MCF 10A (cell line): ENCODE data around the gene CARHSP1. TPM values are rescaled to one million over a fixed set of nuclear protein-coding genes. Genes with fewer than 3 reads are reported as not detected.

Source experiments
- BruUV-seq: library from RNA; stranded (reverse); fragments of 400-500 nt; replicated peaks from 2 replicates; lab custom pipeline; 2021; lab: Mats Ljungman, UMichigan
- CTCF ChIA-PET: fragments of 300-600 bp; sonication (Branson Sonifier 250); formaldehyde crosslinking; extraction: SDS; loops from one replicate; lab custom pipeline; 2021; ENCODE audit warnings: antibody characterized with exemption, inconsistent platforms; lab: Yijun Ruan, JAX
- POLR2A ChIA-PET: fragments of 300-600, 350-650 bp; sonication (Branson Sonifier 250); formaldehyde crosslinking; extraction: SDS; loops from one replicate; lab custom pipeline; 2020; ENCODE audit warnings: antibody characterized with exemption, inconsistent platforms; lab: Yijun Ruan, JAX
- DNase-seq: peaks from one replicate; pipeline ENCODE4 v3.0.0-alpha.2; 2018; ENCODE audit not compliant: unreplicated experiment
- H3K27ac Mint-ChIP-seq: one replicate; pipeline ENCODE4 v1.8.0; 2022; ENCODE audit warnings: mild to moderate bottlenecking, low read depth, mixed read lengths; ENCODE audit not compliant: unreplicated experiment
- H3K27me3 Mint-ChIP-seq: one replicate; pipeline ENCODE4 v1.8.0; 2022; ENCODE audit warnings: mixed read lengths; ENCODE audit not compliant: insufficient read depth, unreplicated experiment
- H3K36me3 Mint-ChIP-seq: one replicate; pipeline ENCODE4 v1.8.0; 2022; ENCODE audit warnings: mild to moderate bottlenecking, moderate library complexity, mixed read lengths; ENCODE audit not compliant: insufficient read depth, unreplicated experiment
- H3K4me1 Mint-ChIP-seq: one replicate; pipeline ENCODE4 v1.8.0; 2022; ENCODE audit warnings: mixed read lengths; ENCODE audit not compliant: insufficient read depth, unreplicated experiment
- H3K4me3 Mint-ChIP-seq: one replicate; pipeline ENCODE4 v1.8.0; 2022; ENCODE audit warnings: mild to moderate bottlenecking, moderate library complexity, mixed read lengths; ENCODE audit not compliant: unreplicated experiment
- H3K9me3 Mint-ChIP-seq: one replicate; pipeline ENCODE4 v1.8.0; 2022; ENCODE audit warnings: mixed read lengths; ENCODE audit not compliant: unreplicated experiment
- CTCF ChIP-seq: fragments of 200-600 bp; IDR thresholded peaks from one replicate; pipeline ENCODE4 v1.8.0; 2022; ENCODE audit warnings: antibody characterized with exemption, mild to moderate bottlenecking; ENCODE audit not compliant: unreplicated experiment
- intact Hi-C: fragments of 100-400 bp; cut with micrococcal nuclease; formaldehyde crosslinking; loops from 2 replicates; pipeline ENCODE4 v1.14.1; 2022
- total RNA-seq: library from RNA; stranded (reverse); gene quantifications from 2 replicates; pipeline ENCODE4 v1.2.3, GENCODE V29; 2022

CARHSP1 gene
- total RNA-seq, 1 experiment from 2014 or later: 27.8 TPM

- H3K36me3 Mint-ChIP-seq: peaks cover 98% of the 10 kb centered on the region
- H3K4me3 Mint-ChIP-seq: no peak overlapping the region
- CTCF ChIA-PET: interaction anchor here (0.6 to 1.3 kb wide), 3 partner anchors 13 to 151 kb away, joined by 3 read pairs; no protein-coding TSS in a partner anchor
Measured at GRCh38 chr16:8812162-8812843, 56.5 kb downstream of the CARHSP1 start.

GRCh38 chr16:8808613-8809353 lies 60.0 kb downstream of the CARHSP1 start:
- H3K36me3 Mint-ChIP-seq: peaks cover 100% of the 10 kb centered on the region

More at GRCh38 chr16:8812162-8812843, 56.5 kb downstream of the CARHSP1 start:
- no TSS peak for BruUV-seq
- DNase-seq: no peak
- no peak for TF ChIP-seq CTCF
- Mint-ChIP-seq H3K27ac (no peak overlapping the region), H3K27me3 (no peaks in the 10 kb centered on the region), H3K9me3 (no peaks in the 10 kb centered on the region), H3K4me1 (no peaks in the 10 kb centered on the region)
- intact Hi-C loops: no loop called here
- POLR2A ChIA-PET: interaction anchor here (1.3 kb wide), 1 partner anchor 14 kb away, joined by 3 read pairs; the partner anchor contains the start of gene PMM2

GRCh38 chr16:8808009-8808408 lies 60.8 kb downstream of the CARHSP1 start:
- no peaks in the 10 kb centered on the region for H3K27me3 Mint-ChIP-seq
- peaks cover 100% of the 10 kb centered on the region for H3K36me3 Mint-ChIP-seq
- H3K4me3 Mint-ChIP-seq: no peak overlapping the region
- intact Hi-C loops: no loop called here
- no peaks in the 10 kb centered on the region for H3K9me3 Mint-ChIP-seq
- DNase-seq: no peak
- BruUV-seq: no TSS peak
- no peak overlapping the region for H3K27ac Mint-ChIP-seq
- POLR2A ChIA-PET: no interaction called here
- no peak for TF ChIP-seq CTCF
- H3K4me1 Mint-ChIP-seq: no peaks in the 10 kb centered on the region
- CTCF ChIA-PET: no interaction called here

More at GRCh38 chr16:8808613-8809353, 60.0 kb downstream of the CARHSP1 start:
- ChIA-PET POLR2A (no interaction called here), CTCF (interaction anchor here (2.1 kb wide), 1 partner anchor 11 kb away, joined by 6 read pairs; no protein-coding TSS in a partner anchor)
- no peak for DNase-seq
- Mint-ChIP-seq H3K4me3 (no peak overlapping the region), H3K9me3 (no peaks in the 10 kb centered on the region), H3K27me3 (no peaks in the 10 kb centered on the region), H3K27ac (no peak overlapping the region), H3K4me1 (no peaks in the 10 kb centered on the region)
- no peak for TF ChIP-seq CTCF
- BruUV-seq: no TSS peak
- intact Hi-C loops: no loop called here

GRCh38 chr16:8807189-8807588 lies 61.6 kb downstream of the CARHSP1 start:
- intact Hi-C loops: no loop called here
- H3K36me3 Mint-ChIP-seq: peaks cover 100% of the 10 kb centered on the region
- no peak overlapping the region for H3K27ac Mint-ChIP-seq
- no peak for DNase-seq
- H3K27me3 Mint-ChIP-seq: no peaks in the 10 kb centered on the region
- ChIA-PET CTCF (interaction anchor here (0.8 to 1.3 kb wide), 3 partner anchors 10 to 238 kb away, joined by 3 to 4 read pairs (median 3); partner anchors contain the start of genes PMM2 and TMEM186), POLR2A (interaction anchor here (1.3 kb wide), 1 partner anchor 10 kb away, joined by 7 read pairs; the partner anchor contains the start of genes PMM2 and TMEM186)
- H3K9me3 Mint-ChIP-seq: no peaks in the 10 kb centered on the region
- no TSS peak for BruUV-seq
- TF ChIP-seq CTCF: no peak
- no peak overlapping the region for H3K4me3 Mint-ChIP-seq
- H3K4me1 Mint-ChIP-seq: no peaks in the 10 kb centered on the region
